ENCODE measurements around the gene RIPOR1.

DNA sequence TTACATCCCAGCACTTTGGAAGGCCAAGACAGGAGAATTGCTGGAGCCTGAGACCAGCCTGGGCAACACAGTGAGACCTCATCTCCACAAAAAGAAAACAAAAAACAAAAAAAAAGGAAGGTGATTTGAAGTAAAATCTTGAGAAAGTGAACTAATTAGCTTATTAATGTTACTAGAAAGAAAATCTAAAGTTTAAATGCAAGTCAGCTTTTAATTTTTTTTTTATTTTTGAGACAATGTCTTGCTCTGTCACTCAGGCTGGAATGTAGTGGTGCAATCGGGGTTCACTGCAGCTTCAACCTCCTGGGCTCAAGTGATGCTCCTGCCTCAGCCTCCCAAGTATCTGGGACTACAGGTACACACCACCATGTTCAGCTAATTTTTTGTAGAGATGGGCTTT, 30.2 kb downstream of the RIPOR1 start:
- no peak for TF ChIP-seq ZFP30 (CRISPR knock-in tag; IDR thresholded peaks at IDR 0.05)
- TF ChIP-seq, protein P1, sequence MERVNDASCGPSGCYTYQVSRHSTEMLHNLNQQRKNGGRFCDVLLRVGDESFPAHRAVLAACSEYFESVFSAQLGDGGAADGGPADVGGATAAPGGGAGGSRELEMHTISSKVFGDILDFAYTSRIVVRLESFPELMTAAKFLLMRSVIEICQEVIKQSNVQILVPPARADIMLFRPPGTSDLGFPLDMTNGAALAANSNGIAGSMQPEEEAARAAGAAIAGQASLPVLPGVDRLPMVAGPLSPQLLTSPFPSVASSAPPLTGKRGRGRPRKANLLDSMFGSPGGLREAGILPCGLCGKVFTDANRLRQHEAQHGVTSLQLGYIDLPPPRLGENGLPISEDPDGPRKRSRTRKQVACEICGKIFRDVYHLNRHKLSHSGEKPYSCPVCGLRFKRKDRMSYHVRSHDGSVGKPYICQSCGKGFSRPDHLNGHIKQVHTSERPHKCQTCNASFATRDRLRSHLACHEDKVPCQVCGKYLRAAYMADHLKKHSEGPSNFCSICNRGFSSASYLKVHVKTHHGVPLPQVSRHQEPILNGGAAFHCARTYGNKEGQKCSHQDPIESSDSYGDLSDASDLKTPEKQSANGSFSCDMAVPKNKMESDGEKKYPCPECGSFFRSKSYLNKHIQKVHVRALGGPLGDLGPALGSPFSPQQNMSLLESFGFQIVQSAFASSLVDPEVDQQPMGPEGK (CRISPR knock-in tag; IDR thresholded peaks at IDR 0.05; ENCODE audit: borderline replicate concordance): no peak
- TF ChIP-seq BACH2 (CRISPR knock-in tag; IDR thresholded peaks at IDR 0.05; ENCODE audit: borderline replicate concordance): no peak
- no peak for TF ChIP-seq ZC3H10 (CRISPR knock-in tag; IDR thresholded peaks at IDR 0.05)

Measured in SK-N-SH treated with all-trans-retinoic acid at 6 μM for 48 hours (cell line).